Myometrial cell (primary cell): Measurements from ENCODE around the gene NTF4. TPM values are rescaled to one million over a fixed set of nuclear protein-coding genes. Genes with fewer than 3 reads are reported as not detected.

ENCODE experiments used
- total RNA-seq: library from RNA; depleted of rRNA; stranded (reverse); fragments of >200 nt; gene quantifications from 2 replicates; pipeline ENCODE4 v1.2.3, GENCODE V29; 2015

The NTF4 gene
- total RNA-seq: not detected in 2 replicates

GRCh38 chr19:49064768-49065611 lies at the start of gene NTF4:
Gene NTF4, minus strand, starts transcription at chr19:49064818. Its CDS starts 2,821 bp downstream, at chr19:49061997.

GRCh38 chr19:49113762-49114629 lies 49.4 kb upstream of the NTF4 start, which contains the start of gene LIN7B:
Gene LIN7B, plus strand, starts transcription at chr19:49114370. Its CDS starts 35 bp downstream, at chr19:49114405.

GRCh38 chr19:49085020-49085867 lies 20.6 kb upstream of the NTF4 start, which contains the start of gene SNRNP70:
Gene SNRNP70, plus strand, starts transcription at chr19:49085451. Its CDS starts 964 bp downstream, at chr19:49086415.

GRCh38 chr19:49057636-49058234 lies 6.9 kb downstream of the NTF4 start, which contains the start of gene CGB7:
Gene CGB7, minus strand, starts transcription at chr19:49057749. Its CDS starts 2,374 bp downstream, at chr19:49055375.

GRCh38 chr19:49049011-49049410 lies 15.6 kb downstream of the NTF4 start, which contains the start of gene CGB8:
Gene CGB8, minus strand, starts transcription at chr19:49049111. Its CDS starts 372 bp downstream, at chr19:49048739.

GRCh38 chr19:49043548-49043947 lies 21.1 kb downstream of the NTF4 start, which contains the start of gene CGB5:
Gene CGB5, plus strand, starts transcription at chr19:49043848. Its CDS starts 362 bp downstream, at chr19:49044210.

GRCh38 chr19:49036815-49037214 lies 27.8 kb downstream of the NTF4 start, which contains the start of gene CGB1:
Gene CGB1, minus strand, starts transcription at chr19:49036895. Its CDS starts 184 bp downstream, at chr19:49036711.

GRCh38 chr19:49031642-49032301 lies 32.8 kb downstream of the NTF4 start, which contains the start of gene CGB2:
Gene CGB2, plus strand, starts transcription at chr19:49031890. Its CDS starts 206 bp downstream, at chr19:49032096.

GRCh38 chr19:49024233-49024632 lies 40.4 kb downstream of the NTF4 start, which contains the start of gene CGB3:
Gene CGB3, minus strand, starts transcription at chr19:49024333. Its CDS starts 362 bp downstream, at chr19:49023971.

GRCh38 chr19:49017041-49017665 lies 47.5 kb downstream of the NTF4 start, which contains the start of gene LHB:
Gene LHB, minus strand, starts transcription at chr19:49017091. Its CDS starts 10 bp downstream, at chr19:49017081.

Other genes starting within 250 kb of the NTF4 start
- gene HSD17B14, start 228.3 kb downstream of the NTF4 start, total RNA-seq: 2.3 and 8.2 TPM in 2 replicates
- 24.3 and 32.3 TPM in 2 replicates for gene PLEKHA4, start 196.2 kb downstream of the NTF4 start, total RNA-seq
- 35.1 and 39.8 TPM in 2 replicates for gene PPP1R15A, start 192.4 kb downstream of the NTF4 start, total RNA-seq
- gene TULP2, start 166.1 kb downstream of the NTF4 start, total RNA-seq: not detected in 2 replicates
- 188 and 245 TPM in 2 replicates for gene NUCB1, start 164.5 kb downstream of the NTF4 start, total RNA-seq
- gene DHDH, start 131.1 kb downstream of the NTF4 start, total RNA-seq: not detected in 2 replicates
- 189 and 226 TPM in 2 replicates for gene BAX, start 109.9 kb downstream of the NTF4 start, total RNA-seq
- 3,594 and 3,702 TPM in 2 replicates for gene FTL, start 99.5 kb downstream of the NTF4 start, total RNA-seq
- gene GYS1, start 71.5 kb downstream of the NTF4 start, total RNA-seq: 38.1 and 43.8 TPM in 2 replicates
- 336 and 350 TPM in 2 replicates for gene RUVBL2, start 70.9 kb downstream of the NTF4 start, total RNA-seq
- gene LHB, start 47.7 kb downstream of the NTF4 start, total RNA-seq: not detected in 2 replicates
- not detected in 2 replicates for gene CGB3, start 40.5 kb downstream of the NTF4 start, total RNA-seq
- not detected in 2 replicates for gene CGB2, start 32.9 kb downstream of the NTF4 start, total RNA-seq
- gene CGB1, start 27.9 kb downstream of the NTF4 start, total RNA-seq: not detected in 2 replicates
- not detected in 2 replicates for gene CGB5, start 21.0 kb downstream of the NTF4 start, total RNA-seq
- gene CGB8, start 15.7 kb downstream of the NTF4 start, total RNA-seq: not detected in 2 replicates
- gene CGB7, start 7.1 kb downstream of the NTF4 start, total RNA-seq: 0.29 and 0.53 TPM in 2 replicates
- gene KCNA7, start 7.9 kb upstream of the NTF4 start, total RNA-seq: not detected in 2 replicates
- gene SNRNP70, start 20.6 kb upstream of the NTF4 start, total RNA-seq: 165 and 195 TPM in 2 replicates
- 16.5 and 21.0 TPM in 2 replicates for gene LIN7B, start 49.6 kb upstream of the NTF4 start, total RNA-seq
- gene C19orf73, start 54.3 kb upstream of the NTF4 start, total RNA-seq: 2.3 and 6.3 TPM in 2 replicates
- 1.2 and 1.8 TPM in 2 replicates for gene PPFIA3, start 54.7 kb upstream of the NTF4 start, total RNA-seq
- not detected in 2 replicates for gene HRC, start 90.6 kb upstream of the NTF4 start, total RNA-seq
- 18.5 and 19.0 TPM in 2 replicates for gene TRPM4, start 93.0 kb upstream of the NTF4 start, total RNA-seq